ENCODE data around the gene NOP58.

The NOP58 gene

GRCh38 chr2:202322435-202322834 lies 56.9 kb downstream of the NOP58 start:
- no peaks in the 10 kb centered on the region for H3K9me3 ChIP-seq
- in situ Hi-C loops (cut with MboI; ENCODE audit: low sequenced_read_pairs) = no loop called here
- H3K27me3 ChIP-seq (ENCODE audit: low read depth) = no peaks in the 10 kb centered on the region
- no peak overlapping the region for H3K4me3 ChIP-seq
- H3K4me1 ChIP-seq = peaks cover 5% of the 10 kb centered on the region
- no peak for DNase-seq (ENCODE audit: low spot score in 2 of 2)
- no peaks in the 10 kb centered on the region; the same call in none of the 2 replicates for H3K36me3 ChIP-seq (replicated peaks)

GRCh38 chr2:202327858-202328257 lies 62.3 kb downstream of the NOP58 start:
- Histone ChIP-seq H3K27me3 (ENCODE audit: low read depth) (no peaks in the 10 kb centered on the region), H3K36me3 (replicated peaks) (no peaks in the 10 kb centered on the region; the same call in none of the 2 replicates), H3K9me3 (no peaks in the 10 kb centered on the region), H3K4me1 (no peaks in the 10 kb centered on the region; the same call in 1 of the 2 replicates), H3K4me3 (no peak overlapping the region)
- in situ Hi-C loops (cut with MboI; ENCODE audit: low sequenced_read_pairs) = no loop called here
- no peak for DNase-seq (ENCODE audit: low spot score in 2 of 2)

- DNase-seq (ENCODE audit: low spot score in 2 of 2) = no peak
- no peaks in the 10 kb centered on the region for H3K4me1 ChIP-seq
- in situ Hi-C loops (cut with MboI; ENCODE audit: low sequenced_read_pairs) = no loop called here
- no peak overlapping the region for H3K4me3 ChIP-seq
- no peaks in the 10 kb centered on the region for H3K36me3 ChIP-seq (replicated peaks)
- no peaks in the 10 kb centered on the region for H3K27me3 ChIP-seq (ENCODE audit: low read depth)
- no peaks in the 10 kb centered on the region for H3K9me3 ChIP-seq
These were observed 70.4 kb downstream of the NOP58 start for GRCh38 chr2:202335791-202336467.

- no peaks in the 10 kb centered on the region for H3K4me1 ChIP-seq
- H3K36me3 ChIP-seq (replicated peaks) = no peaks in the 10 kb centered on the region
- DNase-seq (ENCODE audit: low spot score in 2 of 2) = no peak
- in situ Hi-C loops (cut with MboI; ENCODE audit: low sequenced_read_pairs) = no loop called here
- no peaks in the 10 kb centered on the region for H3K9me3 ChIP-seq
- no peak overlapping the region for H3K4me3 ChIP-seq
- H3K27me3 ChIP-seq (ENCODE audit: low read depth) = no peaks in the 10 kb centered on the region
These were observed 71.6 kb downstream of the NOP58 start for GRCh38 chr2:202337151-202337550.

GRCh38 chr2:202337706-202338346 lies 72.3 kb downstream of the NOP58 start:
- H3K4me1 ChIP-seq = no peaks in the 10 kb centered on the region
- no peak for DNase-seq (ENCODE audit: low spot score in 2 of 2)
- H3K9me3 ChIP-seq = no peaks in the 10 kb centered on the region
- in situ Hi-C loops (cut with MboI; ENCODE audit: low sequenced_read_pairs) = no loop called here
- H3K36me3 ChIP-seq (replicated peaks) = no peaks in the 10 kb centered on the region
- no peaks in the 10 kb centered on the region for H3K27me3 ChIP-seq (ENCODE audit: low read depth)
- H3K4me3 ChIP-seq = no peak overlapping the region

GRCh38 chr2:202339071-202339870 lies 73.7 kb downstream of the NOP58 start:
- Histone ChIP-seq H3K27me3 (ENCODE audit: low read depth) (no peaks in the 10 kb centered on the region), H3K4me3 (no peak overlapping the region), H3K4me1 (no peaks in the 10 kb centered on the region), H3K36me3 (replicated peaks) (no peaks in the 10 kb centered on the region), H3K9me3 (no peaks in the 10 kb centered on the region)
- in situ Hi-C loops (cut with MboI; ENCODE audit: low sequenced_read_pairs) = no loop called here
- peak in 1 of 2 experiments; percentile 14 for DNase-seq (ENCODE audit: low spot score in 2 of 2)

GRCh38 chr2:202344178-202344577 lies 78.6 kb downstream of the NOP58 start:
- no peaks in the 10 kb centered on the region for H3K9me3 ChIP-seq
- in situ Hi-C loops (cut with MboI; ENCODE audit: low sequenced_read_pairs) = no loop called here
- no peaks in the 10 kb centered on the region for H3K36me3 ChIP-seq (replicated peaks)
- H3K4me1 ChIP-seq = no peaks in the 10 kb centered on the region
- no peak for DNase-seq (ENCODE audit: low spot score in 2 of 2)
- H3K27me3 ChIP-seq (ENCODE audit: low read depth) = no peaks in the 10 kb centered on the region
- H3K4me3 ChIP-seq = no peak overlapping the region

- no peaks in the 10 kb centered on the region for H3K27me3 ChIP-seq (ENCODE audit: low read depth)
- no peaks in the 10 kb centered on the region for H3K36me3 ChIP-seq (replicated peaks)
- no peaks in the 10 kb centered on the region for H3K9me3 ChIP-seq
- H3K4me1 ChIP-seq = no peaks in the 10 kb centered on the region
- no peak overlapping the region for H3K4me3 ChIP-seq
- no peak for DNase-seq (ENCODE audit: low spot score in 2 of 2)
- in situ Hi-C loops (cut with MboI; ENCODE audit: low sequenced_read_pairs) = no loop called here
These were observed 80.6 kb downstream of the NOP58 start for GRCh38 chr2:202346180-202346579.

All from HAP-1 (cell line).